ENCODE data around the gene DGKZ. TPM values are rescaled to one million over a fixed set of nuclear protein-coding genes. Genes with fewer than 3 reads are reported as not detected.
A peak's percentile ranks its signal among the peaks of the same experiment; 100 is the strongest.

DGKZ gene
- total RNA-seq, 2 experiments from 2014 or later: 151 to 152 TPM

- ChIA-PET CTCF (interaction anchor here (1.2 to 8.3 kb wide), 8 partner anchors 9 to 91 kb away, joined by 4 to 92 read pairs (median 14); partner anchors contain the start of gene DGKZ), POLR2A (interaction anchor here (1.3 kb wide), 1 partner anchor 14 kb away, joined by 3 read pairs; no protein-coding TSS in a partner anchor)
- H3K27me3 Mint-ChIP-seq (ENCODE audit: low read depth): peaks cover 55% of the 10 kb centered on the region
- peak overlapping the region; percentile 68 for H3K27ac Mint-ChIP-seq
- H3K9me3 Mint-ChIP-seq (ENCODE audit: insufficient read depth): no peaks in the 10 kb centered on the region
- peak overlapping the region; percentile 58 for H3K4me3 Mint-ChIP-seq
- peaks cover 3% of the 10 kb centered on the region for H3K36me3 Mint-ChIP-seq (ENCODE audit: low read depth)
- no peak for DNase-seq
- peaks cover 41% of the 10 kb centered on the region for H3K4me1 Mint-ChIP-seq (ENCODE audit: low read depth)
- no peak for ATAC-seq
Measured at GRCh38 chr11:46330154-46330553, 17.1 kb upstream of the DGKZ start.

- Mint-ChIP-seq H3K4me3 (peak overlapping the region; percentile 58), H3K4me1 (ENCODE audit: low read depth) (peaks cover 41% of the 10 kb centered on the region), H3K27ac (peak overlapping the region; percentile 81), H3K9me3 (ENCODE audit: insufficient read depth) (no peaks in the 10 kb centered on the region), H3K36me3 (ENCODE audit: low read depth) (peaks cover 3% of the 10 kb centered on the region), H3K27me3 (ENCODE audit: low read depth) (peaks cover 52% of the 10 kb centered on the region)
- DNase-seq: no peak
- ChIA-PET CTCF (interaction anchor here (1.2 to 8.3 kb wide), 8 partner anchors 9 to 92 kb away, joined by 4 to 92 read pairs (median 14); partner anchors contain the start of gene DGKZ), POLR2A (interaction anchor here (1.3 kb wide), 2 partner anchors 9 to 15 kb away, joined by 3 read pairs; no protein-coding TSS in a partner anchor)
- ATAC-seq: peak; percentile 2
Measured at GRCh38 chr11:46330563-46331281, 16.5 kb upstream of the DGKZ start.

GRCh38 chr11:46331282-46331984 lies 15.8 kb upstream of the DGKZ start:
- peaks cover 41% of the 10 kb centered on the region for H3K4me1 Mint-ChIP-seq (ENCODE audit: low read depth)
- ChIA-PET CTCF (interaction anchor here (1.6 to 8.3 kb wide), 7 partner anchors 10 to 92 kb away, joined by 5 to 92 read pairs (median 15); partner anchors contain the start of gene DGKZ), POLR2A (interaction anchor here (1.3 to 1.5 kb wide), 2 partner anchors 9 to 14 kb away, joined by 3 to 6 read pairs; no protein-coding TSS in a partner anchor)
- DNase-seq (peak; percentile 64), ATAC-seq (peak; percentile 78)
- peaks cover 56% of the 10 kb centered on the region for H3K27me3 Mint-ChIP-seq (ENCODE audit: low read depth)
- H3K9me3 Mint-ChIP-seq (ENCODE audit: insufficient read depth): no peaks in the 10 kb centered on the region
- peak overlapping the region; percentile 81 for H3K27ac Mint-ChIP-seq
- peaks cover 3% of the 10 kb centered on the region for H3K36me3 Mint-ChIP-seq (ENCODE audit: low read depth)
- peak overlapping the region; percentile 58 for H3K4me3 Mint-ChIP-seq

GRCh38 chr11:46332093-46332567 lies 15.1 kb upstream of the DGKZ start:
- no peaks in the 10 kb centered on the region for H3K9me3 Mint-ChIP-seq (ENCODE audit: insufficient read depth)
- H3K36me3 Mint-ChIP-seq (ENCODE audit: low read depth): peaks cover 3% of the 10 kb centered on the region
- H3K4me1 Mint-ChIP-seq (ENCODE audit: low read depth): peaks cover 46% of the 10 kb centered on the region
- CTCF ChIA-PET: interaction anchor here (1.1 to 8.3 kb wide), 6 partner anchors 13 to 88 kb away, joined by 4 to 92 read pairs (median 16); partner anchors contain the start of gene DGKZ
- H3K27me3 Mint-ChIP-seq (ENCODE audit: low read depth): peaks cover 50% of the 10 kb centered on the region
- ATAC-seq (no peak), DNase-seq (no peak)
- no peak overlapping the region for H3K27ac Mint-ChIP-seq
- H3K4me3 Mint-ChIP-seq: peak overlapping the region; percentile 58
- POLR2A ChIA-PET: interaction anchor here (1.1 to 1.5 kb wide), 3 partner anchors 8 to 17 kb away, joined by 3 to 6 read pairs (median 3); no protein-coding TSS in a partner anchor

GRCh38 chr11:46332568-46333393 lies 14.5 kb upstream of the DGKZ start:
- peaks cover 46% of the 10 kb centered on the region for H3K4me1 Mint-ChIP-seq (ENCODE audit: low read depth)
- DNase-seq: no peak
- peaks cover 3% of the 10 kb centered on the region for H3K36me3 Mint-ChIP-seq (ENCODE audit: low read depth)
- peak; percentile 43 for ATAC-seq
- ChIA-PET POLR2A (interaction anchor here (0.6 to 1.5 kb wide), 3 partner anchors 13 to 89 kb away, joined by 3 to 6 read pairs (median 3); no protein-coding TSS in a partner anchor), CTCF (interaction anchor here (1.1 to 8.3 kb wide), 4 partner anchors 12 to 37 kb away, joined by 4 to 92 read pairs (median 36); partner anchors contain the start of gene DGKZ)
- H3K9me3 Mint-ChIP-seq (ENCODE audit: insufficient read depth): no peaks in the 10 kb centered on the region
- H3K4me3 Mint-ChIP-seq: peak overlapping the region; percentile 34
- peaks cover 47% of the 10 kb centered on the region for H3K27me3 Mint-ChIP-seq (ENCODE audit: low read depth)
- no peak overlapping the region for H3K27ac Mint-ChIP-seq

GRCh38 chr11:46333394-46333947 lies 13.8 kb upstream of the DGKZ start:
- Mint-ChIP-seq H3K27ac (no peak overlapping the region), H3K4me1 (ENCODE audit: low read depth) (peaks cover 46% of the 10 kb centered on the region), H3K9me3 (ENCODE audit: insufficient read depth) (no peaks in the 10 kb centered on the region), H3K27me3 (ENCODE audit: low read depth) (peaks cover 44% of the 10 kb centered on the region), H3K36me3 (ENCODE audit: low read depth) (peaks cover 3% of the 10 kb centered on the region), H3K4me3 (peak overlapping the region; percentile 54)
- ATAC-seq (no peak), DNase-seq (no peak)
- POLR2A ChIA-PET: interaction anchor here (0.6 to 1.1 kb wide), 2 partner anchors 15 to 90 kb away, joined by 3 read pairs; no protein-coding TSS in a partner anchor
- CTCF ChIA-PET: interaction anchor here (1.1 to 8.3 kb wide), 3 partner anchors 11 to 38 kb away, joined by 4 to 92 read pairs (median 58); partner anchors contain the start of gene DGKZ

GRCh38 chr11:46334211-46334610 lies 13.1 kb upstream of the DGKZ start:
- H3K27me3 Mint-ChIP-seq (ENCODE audit: low read depth): peaks cover 44% of the 10 kb centered on the region
- POLR2A ChIA-PET: no interaction called here
- ATAC-seq (no peak), DNase-seq (no peak)
- CTCF ChIA-PET: interaction anchor here (6.3 to 8.3 kb wide), 2 partner anchors 10 to 23 kb away, joined by 58 to 92 read pairs; partner anchors contain the start of gene DGKZ
- H3K27ac Mint-ChIP-seq: no peak overlapping the region
- peaks cover 45% of the 10 kb centered on the region for H3K4me1 Mint-ChIP-seq (ENCODE audit: low read depth)
- H3K4me3 Mint-ChIP-seq: no peak overlapping the region
- H3K36me3 Mint-ChIP-seq (ENCODE audit: low read depth): peaks cover 3% of the 10 kb centered on the region
- H3K9me3 Mint-ChIP-seq (ENCODE audit: insufficient read depth): no peaks in the 10 kb centered on the region

GRCh38 chr11:46335271-46335670 lies 12.0 kb upstream of the DGKZ start:
- peaks cover 35% of the 10 kb centered on the region for H3K27me3 Mint-ChIP-seq (ENCODE audit: low read depth)
- H3K4me1 Mint-ChIP-seq (ENCODE audit: low read depth): peaks cover 35% of the 10 kb centered on the region
- no peak for DNase-seq
- POLR2A ChIA-PET: no interaction called here
- H3K36me3 Mint-ChIP-seq (ENCODE audit: low read depth): peaks cover 3% of the 10 kb centered on the region
- CTCF ChIA-PET: interaction anchor here (1.7 to 8.3 kb wide), 3 partner anchors 9 to 95 kb away, joined by 7 to 92 read pairs (median 58); partner anchors contain the start of gene DGKZ
- ATAC-seq: no peak
- H3K9me3 Mint-ChIP-seq (ENCODE audit: insufficient read depth): no peaks in the 10 kb centered on the region
- H3K27ac Mint-ChIP-seq: no peak overlapping the region
- H3K4me3 Mint-ChIP-seq: no peak overlapping the region

- Mint-ChIP-seq H3K4me1 (ENCODE audit: low read depth) (peaks cover 27% of the 10 kb centered on the region), H3K9me3 (ENCODE audit: insufficient read depth) (no peaks in the 10 kb centered on the region), H3K36me3 (ENCODE audit: low read depth) (peaks cover 3% of the 10 kb centered on the region), H3K27ac (no peak overlapping the region), H3K4me3 (no peak overlapping the region), H3K27me3 (ENCODE audit: low read depth) (peaks cover 32% of the 10 kb centered on the region)
- CTCF ChIA-PET: interaction anchor here (1.7 kb wide), 1 partner anchor 96 kb away, joined by 7 read pairs; no protein-coding TSS in a partner anchor
- POLR2A ChIA-PET: no interaction called here
- ATAC-seq (no peak), DNase-seq (no peak)
Measured at GRCh38 chr11:46335890-46336562, 11.2 kb upstream of the DGKZ start.

GRCh38 chr11:46336563-46337180 lies 10.6 kb upstream of the DGKZ start:
- Mint-ChIP-seq H3K9me3 (ENCODE audit: insufficient read depth) (no peaks in the 10 kb centered on the region), H3K27me3 (ENCODE audit: low read depth) (peaks cover 28% of the 10 kb centered on the region), H3K36me3 (ENCODE audit: low read depth) (peaks cover 1% of the 10 kb centered on the region), H3K4me1 (ENCODE audit: low read depth) (peaks cover 27% of the 10 kb centered on the region), H3K4me3 (no peak overlapping the region), H3K27ac (no peak overlapping the region)
- DNase-seq (no peak), ATAC-seq (no peak)
- CTCF ChIA-PET: no interaction called here
- POLR2A ChIA-PET: no interaction called here
